ENCODE data around the gene FURIN. TPM values are rescaled to one million over a fixed set of nuclear protein-coding genes. Genes with fewer than 3 reads are reported as not detected.
"Not testable (repeated sequence)": the region's sequence is repeated elsewhere in the genome, so short reads cannot be mapped to it uniquely, and the experiment has no call there.

Gene FURIN
- polyA plus RNA-seq, 1 donor: 35.3 TPM

GRCh38 chr15:90902840-90903732, 34.7 kb downstream of the FURIN start, which contains the start of gene MAN2A2:
MAN2A2 (plus strand) TSS chr15:90903302; CDS start chr15:90904208, 906 bp downstream.
- DNase-seq: peak; percentile 51

GRCh38 chr15:90903733-90904536, 35.5 kb downstream of the FURIN start:
- no peak for DNase-seq

GRCh38 chr15:90904746-90905145, 36.4 kb downstream of the FURIN start:
- DNase-seq: no peak

- no peak for DNase-seq
Observed at GRCh38 chr15:90905306-90906180, 37.2 kb downstream of the FURIN start.

- DNase-seq: no peak
Observed at GRCh38 chr15:90906181-90906849, 37.9 kb downstream of the FURIN start.

GRCh38 chr15:90907051-90907660, 38.8 kb downstream of the FURIN start:
- DNase-seq: no peak

GRCh38 chr15:90907838-90908507, 39.6 kb downstream of the FURIN start:
- no peak for DNase-seq

- DNase-seq: not testable (repeated sequence)
Observed at GRCh38 chr15:90909449-90909848, 41.1 kb downstream of the FURIN start.

- no peak for DNase-seq
Observed at GRCh38 chr15:90909976-90910375, 41.6 kb downstream of the FURIN start.

GRCh38 chr15:90910441-90911301, 42.3 kb downstream of the FURIN start:
- DNase-seq: no peak

GRCh38 chr15:90911302-90911623, 42.9 kb downstream of the FURIN start:
- DNase-seq: no peak

GRCh38 chr15:90911906-90912769, 43.8 kb downstream of the FURIN start:
- no peak for DNase-seq

- no peak for DNase-seq
Observed at GRCh38 chr15:90912770-90913075, 44.3 kb downstream of the FURIN start.

GRCh38 chr15:90913398-90913944, 45.1 kb downstream of the FURIN start:
- DNase-seq: no peak

- no peak for DNase-seq
Observed at GRCh38 chr15:90914305-90915080, 46.1 kb downstream of the FURIN start.

- no peak for DNase-seq
Observed at GRCh38 chr15:90915216-90915807, 46.9 kb downstream of the FURIN start.

GRCh38 chr15:90915808-90916440, 47.5 kb downstream of the FURIN start:
- DNase-seq: no peak

Data from hindlimb muscle (tissue), 1 donor.